Vagina (tissue), 2 donors: ENCODE data around the gene HMCN1. TPM values are rescaled to one million over a fixed set of nuclear protein-coding genes. Genes with fewer than 3 reads are reported as not detected.

Source experiments
- DNase-seq, 2 donors: peaks; one replicate each; pipeline ENCODE4 v3.0.0-alpha.2; 2017; ENCODE audit errors: extremely low spot score in 2 of 2
- H3K27ac ChIP-seq: fragments of 200-600 bp; sonication (generic); one replicate; pipeline ENCODE4 v1.5.1; 2019
- H3K27me3 ChIP-seq: fragments of 200-600 bp; sonication (generic); one replicate; pipeline ENCODE4 v1.5.1; 2019
- H3K36me3 ChIP-seq, 2 donors: fragments of 200-600 bp; sonication (generic); one replicate each; pipeline ENCODE4 v1.5.1; 2017 to 2019
- H3K4me1 ChIP-seq: fragments of 200-600 bp; sonication (generic); one replicate; pipeline ENCODE4 v1.5.1; 2019
- H3K4me3 ChIP-seq, 2 donors: fragments of 200-600 bp; sonication (generic); 1 replicate in 1 of 2; 2 replicates in 1 of 2; pipeline ENCODE4 v1.5.1; 2016 to 2019
- H3K9me3 ChIP-seq: fragments of 200-600 bp; sonication (generic); one replicate; pipeline ENCODE4 v1.5.1; 2019
- POLR2A ChIP-seq, 2 donors: fragments of 450-650 bp; IDR thresholded peaks; one replicate each; pipeline ENCODE4 v1.6.1; 2017; ENCODE audit warnings: antibody characterized with exemption in 2 of 2, mild to moderate bottlenecking in 2 of 2, moderate library complexity in 2 of 2
- POLR2AphosphoS5 ChIP-seq, 2 donors: sonication (generic); formaldehyde crosslinking; IDR thresholded peaks; one replicate each; pipeline ENCODE4 v1.9.0; 2017; ENCODE audit warnings: antibody characterized with exemption in 2 of 2, mild to moderate bottlenecking in 2 of 2, low read depth in 1 of 2; ENCODE audit not compliant: insufficient read depth in 1 of 2
- intact Hi-C: fragments of 100-400 bp; cut with DNase I; formaldehyde crosslinking; loops from one replicate; pipeline ENCODE4 v1.15.1; 2023
- total RNA-seq: library from RNA; depleted of rRNA; stranded (reverse); fragments of >200 nt; gene quantifications from one replicate; pipeline ENCODE4 v1.2.3, GENCODE V29; 2016
- TF ChIP-seq, protein P1 (sequence below), 3 experiments: fragments of 450-650 bp in 2 of 3; fragments of 200-600 bp in 1 of 3; sonication (generic) in 1 of 3; IDR thresholded peaks; one replicate each; pipeline ENCODE4 v1.5.1; 2017 to 2019; ENCODE audit warnings: antibody characterized with exemption in 3 of 3, mild to moderate bottlenecking in 2 of 3, moderate library complexity in 2 of 3

Gene HMCN1
- total RNA-seq, 1 donor from 2014 or later: 10.6 TPM

DNA sequence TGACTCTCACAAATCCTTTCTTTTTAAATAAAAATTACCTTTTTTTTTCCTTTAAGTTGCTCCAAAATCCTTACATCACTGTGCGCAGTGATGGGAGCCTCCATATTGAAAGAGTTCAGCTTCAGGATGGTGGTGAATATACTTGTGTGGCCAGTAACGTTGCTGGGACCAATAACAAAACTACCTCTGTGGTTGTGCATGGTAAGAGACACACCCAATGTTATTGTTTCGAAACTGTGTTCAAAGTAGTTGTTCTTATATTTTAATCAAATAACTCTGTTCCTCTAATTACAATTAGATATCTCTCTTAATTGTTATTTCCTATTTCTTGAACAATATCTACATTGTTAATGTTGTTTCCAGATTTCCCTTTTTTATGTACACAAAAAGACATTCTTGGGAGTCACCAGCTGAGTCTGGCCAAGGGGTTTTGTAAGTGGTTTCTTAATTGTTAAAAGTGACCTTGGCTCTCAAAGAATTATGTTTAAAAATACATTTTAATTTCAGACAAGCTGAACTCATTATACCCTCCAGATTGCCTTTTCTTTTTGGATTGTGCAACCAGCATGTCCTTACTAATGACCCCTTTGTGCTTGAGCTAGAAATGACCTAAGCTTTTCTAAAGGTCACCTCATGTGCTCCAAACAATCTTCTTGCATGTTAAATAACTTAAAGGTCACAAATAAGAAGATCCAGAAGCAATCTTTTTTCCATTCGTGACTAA is 250.1 kb downstream of the HMCN1 start:
- no peak overlapping the region for H3K27ac ChIP-seq
- intact Hi-C loops: no loop called here
- no peak for DNase-seq

GRCh38 chr1:185987611-185988321 is 253.6 kb downstream of the HMCN1 start:
- intact Hi-C loops: no loop called here

More for the DNA sequence above, 250.1 kb downstream of the HMCN1 start:
- no peaks in the 10 kb centered on the region for H3K4me1 ChIP-seq
- peaks cover 0 to 8% of the 10 kb centered on the region in 2 donors for H3K36me3 ChIP-seq
- no peak overlapping the region for H3K4me3 ChIP-seq
- no peaks in the 10 kb centered on the region for H3K27me3 ChIP-seq
- TF ChIP-seq POLR2A (IDR thresholded peaks at IDR 0.05) (no peak), POLR2AphosphoS5 (IDR thresholded peaks at IDR 0.05; ENCODE audit: insufficient read depth in 1 of 2, low read depth in 1 of 2) (no peak)
- TF ChIP-seq, protein P1, sequence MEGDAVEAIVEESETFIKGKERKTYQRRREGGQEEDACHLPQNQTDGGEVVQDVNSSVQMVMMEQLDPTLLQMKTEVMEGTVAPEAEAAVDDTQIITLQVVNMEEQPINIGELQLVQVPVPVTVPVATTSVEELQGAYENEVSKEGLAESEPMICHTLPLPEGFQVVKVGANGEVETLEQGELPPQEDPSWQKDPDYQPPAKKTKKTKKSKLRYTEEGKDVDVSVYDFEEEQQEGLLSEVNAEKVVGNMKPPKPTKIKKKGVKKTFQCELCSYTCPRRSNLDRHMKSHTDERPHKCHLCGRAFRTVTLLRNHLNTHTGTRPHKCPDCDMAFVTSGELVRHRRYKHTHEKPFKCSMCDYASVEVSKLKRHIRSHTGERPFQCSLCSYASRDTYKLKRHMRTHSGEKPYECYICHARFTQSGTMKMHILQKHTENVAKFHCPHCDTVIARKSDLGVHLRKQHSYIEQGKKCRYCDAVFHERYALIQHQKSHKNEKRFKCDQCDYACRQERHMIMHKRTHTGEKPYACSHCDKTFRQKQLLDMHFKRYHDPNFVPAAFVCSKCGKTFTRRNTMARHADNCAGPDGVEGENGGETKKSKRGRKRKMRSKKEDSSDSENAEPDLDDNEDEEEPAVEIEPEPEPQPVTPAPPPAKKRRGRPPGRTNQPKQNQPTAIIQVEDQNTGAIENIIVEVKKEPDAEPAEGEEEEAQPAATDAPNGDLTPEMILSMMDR (IDR thresholded peaks at IDR 0.05): no peak
- no peaks in the 10 kb centered on the region for H3K9me3 ChIP-seq

DNA sequence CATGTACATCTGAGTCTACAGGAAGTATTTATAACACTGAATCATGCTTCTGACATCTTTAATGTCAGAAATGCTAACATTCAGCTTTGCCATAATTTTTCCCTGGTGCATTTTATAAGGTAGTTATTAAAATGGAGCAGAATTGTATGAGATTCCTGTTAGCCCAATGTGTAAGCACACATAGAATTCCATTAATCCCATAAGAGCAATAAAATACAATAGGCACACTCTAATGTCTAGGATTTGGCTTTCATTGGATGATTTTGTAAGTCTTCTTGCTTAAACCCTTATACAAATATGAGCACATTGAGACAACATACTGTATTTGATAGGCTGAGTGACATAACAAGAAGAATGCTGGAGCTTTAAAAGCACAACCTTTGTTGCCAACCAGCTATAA is 256.4 kb downstream of the HMCN1 start:
- intact Hi-C loops: no loop called here
- DNase-seq: no peak
- no peak overlapping the region for H3K27ac ChIP-seq
- no peaks in the 10 kb centered on the region for H3K27me3 ChIP-seq
- no peak overlapping the region for H3K4me3 ChIP-seq
- TF ChIP-seq POLR2A (IDR thresholded peaks at IDR 0.05): no peak
- no peak for TF ChIP-seq POLR2AphosphoS5 (IDR thresholded peaks at IDR 0.05; ENCODE audit: insufficient read depth in 1 of 2, low read depth in 1 of 2)
- TF ChIP-seq, protein P1 (IDR thresholded peaks at IDR 0.05): no peak
- peaks cover 0 to 8% of the 10 kb centered on the region in 2 donors for H3K36me3 ChIP-seq
- no peaks in the 10 kb centered on the region for H3K4me1 ChIP-seq
- no peaks in the 10 kb centered on the region for H3K9me3 ChIP-seq

More at GRCh38 chr1:185987611-185988321, 253.6 kb downstream of the HMCN1 start:
- H3K4me3 ChIP-seq: no peak overlapping the region
- no peak for DNase-seq
- no peak for TF ChIP-seq POLR2A (IDR thresholded peaks at IDR 0.05)
- TF ChIP-seq POLR2AphosphoS5 (IDR thresholded peaks at IDR 0.05; ENCODE audit: insufficient read depth in 1 of 2, low read depth in 1 of 2): no peak
- H3K9me3 ChIP-seq: no peaks in the 10 kb centered on the region
- peaks cover 0 to 8% of the 10 kb centered on the region in 2 donors for H3K36me3 ChIP-seq
- no peaks in the 10 kb centered on the region for H3K4me1 ChIP-seq
- no peaks in the 10 kb centered on the region for H3K27me3 ChIP-seq
- H3K27ac ChIP-seq: no peak overlapping the region

DNA sequence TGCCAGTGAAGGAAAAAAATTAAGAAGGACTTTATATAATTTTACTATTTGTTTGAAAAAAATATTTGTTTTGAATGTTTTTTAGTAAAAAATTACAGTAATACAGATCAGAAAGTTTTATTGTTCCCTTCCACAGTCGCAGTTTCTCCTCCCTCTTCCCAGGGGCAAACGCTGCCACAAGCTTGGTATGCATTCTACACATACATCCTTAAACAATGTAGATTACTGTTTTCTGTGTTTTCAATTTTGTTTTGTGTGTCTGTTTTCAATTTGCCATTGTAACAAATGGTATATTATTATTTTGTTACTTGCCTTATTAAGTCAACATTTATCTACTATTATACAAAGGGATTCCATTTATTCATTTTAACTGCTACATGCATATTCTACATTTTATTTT is 257.1 kb downstream of the HMCN1 start:
- no peaks in the 10 kb centered on the region for H3K27me3 ChIP-seq
- no peak overlapping the region for H3K4me3 ChIP-seq
- TF ChIP-seq POLR2A (IDR thresholded peaks at IDR 0.05): no peak
- TF ChIP-seq, protein P1 (IDR thresholded peaks at IDR 0.05): no peak
- no peak for TF ChIP-seq POLR2AphosphoS5 (IDR thresholded peaks at IDR 0.05; ENCODE audit: insufficient read depth in 1 of 2, low read depth in 1 of 2)
- peaks cover 0 to 8% of the 10 kb centered on the region in 2 donors for H3K36me3 ChIP-seq
- no peaks in the 10 kb centered on the region for H3K4me1 ChIP-seq
- intact Hi-C loops: no loop called here
- DNase-seq: no peak
- no peak overlapping the region for H3K27ac ChIP-seq
- H3K9me3 ChIP-seq: no peaks in the 10 kb centered on the region

GRCh38 chr1:185996211-185996610 is 262.0 kb downstream of the HMCN1 start:
- Histone ChIP-seq H3K4me1 (no peaks in the 10 kb centered on the region), H3K27ac (no peak overlapping the region), H3K27me3 (no peaks in the 10 kb centered on the region), H3K4me3 (no peak overlapping the region), H3K36me3 (no peaks in the 10 kb centered on the region), H3K9me3 (no peaks in the 10 kb centered on the region)
- intact Hi-C loops: no loop called here
- DNase-seq: no peak
- TF ChIP-seq, protein P1 (IDR thresholded peaks at IDR 0.05): no peak
- no peak for TF ChIP-seq POLR2A (IDR thresholded peaks at IDR 0.05)
- no peak for TF ChIP-seq POLR2AphosphoS5 (IDR thresholded peaks at IDR 0.05; ENCODE audit: insufficient read depth in 1 of 2, low read depth in 1 of 2)
